Lung (tissue), 12 donors: ENCODE data around the gene ESRRB. TPM values are rescaled to one million over a fixed set of nuclear protein-coding genes. Genes with fewer than 3 reads are reported as not detected.

Experiments
- ATAC-seq: fragments of 200-7000 bp; cut with Tn5 transposase; one replicate; pipeline ENCODE4 v1.9.1; 2020; ENCODE audit warnings: moderate number of reproducible peaks; ENCODE audit not compliant: insufficient read depth, low FRiP score
- DNase-seq, 3 donors: peaks; one replicate each; pipeline ENCODE4 v3.0.0-alpha.2; 2013 to 2017
- H3K27ac ChIP-seq, 2 donors: one replicate each; pipeline ENCODE4 v1.5.1; 2013; ENCODE audit warnings: mild to moderate bottlenecking in 2 of 2, moderate library complexity in 2 of 2, control low read depth in 1 of 2, inconsistent platforms in 1 of 2, low read depth in 1 of 2, low read length in 1 of 2
- H3K27me3 ChIP-seq, 3 donors: one replicate each; pipeline ENCODE4 v1.5.1; 2013; ENCODE audit warnings: low read length in 2 of 3; ENCODE audit not compliant: control insufficient read depth in 3 of 3, insufficient read depth in 3 of 3
- H3K36me3 ChIP-seq, 4 donors: one replicate each; pipeline ENCODE4 v1.5.1; 2013; ENCODE audit warnings: low read length in 4 of 4, mild to moderate bottlenecking in 1 of 4, moderate library complexity in 1 of 4; ENCODE audit not compliant: control insufficient read depth in 4 of 4, insufficient read depth in 4 of 4
- H3K4me1 ChIP-seq, 5 donors: one replicate each; pipeline ENCODE4 v1.5.1; 2013; ENCODE audit warnings: low read length in 5 of 5, mild to moderate bottlenecking in 2 of 5, moderate library complexity in 1 of 5; ENCODE audit not compliant: control insufficient read depth in 5 of 5, insufficient read depth in 5 of 5
- H3K4me3 ChIP-seq: one replicate; pipeline ENCODE4 v1.5.1; 2013; ENCODE audit warnings: mild to moderate bottlenecking, control low read depth, moderate library complexity
- H3K9ac ChIP-seq, 2 donors: one replicate each; pipeline ENCODE4 v1.5.1; 2013; ENCODE audit warnings: low read length in 2 of 2, control low read depth in 1 of 2; ENCODE audit not compliant: insufficient read depth in 1 of 2
- H3K9me3 ChIP-seq, 4 donors: one replicate each; pipeline ENCODE4 v1.5.1; 2013; ENCODE audit warnings: low read length in 3 of 4, mild to moderate bottlenecking in 1 of 4, moderate library complexity in 1 of 4; ENCODE audit not compliant: control insufficient read depth in 4 of 4, insufficient read depth in 3 of 4
- CTCF ChIP-seq: IDR thresholded peaks from 2 replicates; pipeline ENCODE4 v1.5.1; 2012; ENCODE audit warnings: mild to moderate bottlenecking; ENCODE audit errors: control extremely low read depth, extremely low read depth
- WGBS, 2 donors: extraction: QIAGEN DNeasy Blood & Tissue Kit; methylation state at CpG; one replicate each; pipeline ENCODE4 v1.1.7; 2013; 5-methylcytosine and 5-hydroxymethylcytosine counted together
- polyA plus RNA-seq, 2 donors: library from polyadenylated mRNA; stranded (reverse); fragments of 200-250 nt; gene quantifications; one replicate each; pipeline ENCODE4 v1.2.1, GENCODE V29; 2013
- total RNA-seq, 2 donors: library from RNA; depleted of rRNA in 1 of 2; stranded (reverse); fragments of >200 nt in 1 of 2; gene quantifications; one replicate each; pipeline ENCODE4 v1.2.1, GENCODE V29; 2014 to 2021
- donor health status: control.
- donor health status: control.
- donor health status: Bipolar disorder and iron deficiency.
- donor health status: healthy.
- donor health status: DM: yes; HTN: yes; CAD: no.

ESRRB gene
- total and polyA plus RNA-seq, 4 donors: 0.02 to 0.26 (median 0.18) TPM

DNA sequence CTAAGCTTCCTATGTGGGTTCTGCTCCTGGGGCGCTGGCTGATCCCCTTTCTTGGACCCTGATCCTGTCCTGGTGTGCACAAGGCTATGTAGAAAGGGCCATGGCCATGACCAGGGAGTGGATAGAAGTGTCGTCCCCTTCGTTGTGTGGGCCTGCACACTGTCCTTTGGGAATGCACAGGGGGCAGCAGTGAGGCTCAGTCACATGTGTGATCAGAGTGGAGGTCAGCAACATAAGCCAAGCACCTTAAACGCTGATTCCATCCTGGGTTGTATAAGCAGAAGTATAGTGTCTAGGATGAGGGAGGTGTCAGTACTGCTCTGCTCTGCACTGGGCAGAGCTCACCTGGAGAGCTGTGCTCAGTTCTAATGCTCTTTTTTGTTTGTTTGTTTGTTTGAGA is 48.4 kb downstream of the ESRRB start:
- Histone ChIP-seq H3K36me3 (no peaks in the 10 kb centered on the region), H3K4me1 (peaks cover 0 to 2% (median 0%) of the 10 kb centered on the region in 5 donors), H3K9ac (no peak overlapping the region), H3K27me3 (no peaks in the 10 kb centered on the region), H3K4me3 (no peak overlapping the region), H3K27ac (no peak overlapping the region), H3K9me3 (peaks cover 0 to 5% (median 0%) of the 10 kb centered on the region in 4 donors)
- WGBS, 2 donors: 87 to 91% methylated on average over 4 of the region's 4 CpGs
- TF ChIP-seq CTCF: no peak
- DNase-seq: no peak
- ATAC-seq: no peak

DNA sequence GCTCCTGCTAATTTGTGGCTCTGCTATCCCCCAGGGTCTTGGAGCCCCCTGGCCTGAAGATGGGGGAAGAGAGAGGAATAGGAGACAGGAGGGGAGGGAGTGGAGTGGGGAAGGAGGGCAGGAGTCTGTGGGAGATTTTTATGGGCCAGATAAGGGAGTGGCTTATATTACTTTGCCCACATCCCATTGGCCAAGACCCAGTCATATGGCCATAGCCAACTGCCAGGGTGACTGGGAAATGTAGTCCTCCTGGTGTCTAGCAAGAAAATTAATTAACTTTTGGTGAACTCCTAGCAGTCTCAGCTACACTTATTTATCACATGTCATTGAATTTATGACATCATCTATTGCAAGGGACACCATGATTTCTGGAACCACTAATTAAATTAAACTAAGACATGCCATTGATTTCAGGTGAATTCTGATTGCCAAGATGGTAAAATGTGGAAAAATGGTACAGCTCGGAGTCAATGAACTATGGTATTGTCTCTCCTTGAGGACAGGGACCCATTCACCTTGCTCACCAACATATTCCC is 50.3 kb downstream of the ESRRB start:
- ATAC-seq (no peak), DNase-seq (no peak)
- WGBS, 2 donors: 92 to 93% methylated on average over 1 of the region's 1 CpG
- H3K9me3 ChIP-seq: peaks cover 0 to 5% (median 0%) of the 10 kb centered on the region in 4 donors
- H3K27me3 ChIP-seq: no peaks in the 10 kb centered on the region
- peaks cover 0 to 2% (median 0%) of the 10 kb centered on the region in 5 donors for H3K4me1 ChIP-seq
- H3K27ac ChIP-seq: no peak overlapping the region
- H3K36me3 ChIP-seq: no peaks in the 10 kb centered on the region
- H3K4me3 ChIP-seq: no peak overlapping the region
- no peak for TF ChIP-seq CTCF
- H3K9ac ChIP-seq: no peak overlapping the region

GRCh38 chr14:76428611-76429010 is 52.7 kb downstream of the ESRRB start:
- DNase-seq: no peak
- peaks cover 0 to 2% (median 0%) of the 10 kb centered on the region in 5 donors for H3K4me1 ChIP-seq
- peaks cover 0 to 5% (median 0%) of the 10 kb centered on the region in 4 donors for H3K9me3 ChIP-seq
- no peaks in the 10 kb centered on the region for H3K27me3 ChIP-seq
- TF ChIP-seq CTCF: no peak
- WGBS, 2 donors: 86 to 89% methylated on average over 7 of the region's 7 CpGs
- no peak overlapping the region for H3K27ac ChIP-seq
- ATAC-seq: no peak
- H3K9ac ChIP-seq: no peak overlapping the region
- no peak overlapping the region for H3K4me3 ChIP-seq
- H3K36me3 ChIP-seq: no peaks in the 10 kb centered on the region

DNA sequence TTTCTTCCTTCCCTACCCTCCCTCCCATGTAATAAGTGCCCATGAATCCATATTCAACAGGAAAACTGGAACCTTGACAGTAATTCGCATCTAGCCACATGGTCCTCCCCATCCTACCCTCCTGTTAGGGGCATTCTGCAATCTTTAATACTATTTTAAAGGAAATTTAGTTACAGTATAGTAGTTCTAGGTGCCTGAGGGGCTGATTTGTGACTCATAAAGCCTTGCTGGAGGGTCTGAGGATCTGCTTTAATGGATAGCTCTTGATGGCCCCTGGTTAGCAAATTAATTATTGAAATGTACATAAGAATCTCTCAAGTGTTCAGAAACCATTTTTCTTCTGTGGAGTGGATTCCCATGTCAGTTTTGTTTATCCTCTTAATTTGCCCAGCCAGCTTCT is 54.1 kb downstream of the ESRRB start:
- no peak for ATAC-seq
- H3K4me1 ChIP-seq: peaks cover 0 to 2% (median 0%) of the 10 kb centered on the region in 5 donors

More for the DNA sequence above, 54.1 kb downstream of the ESRRB start:
- WGBS, 2 donors: 69 to 82% methylated on average over 1 of the region's 1 CpG
- no peak for DNase-seq
- TF ChIP-seq CTCF: no peak
- Histone ChIP-seq H3K27ac (no peak overlapping the region), H3K36me3 (no peaks in the 10 kb centered on the region), H3K4me3 (no peak overlapping the region), H3K9me3 (peaks cover 0 to 5% (median 0%) of the 10 kb centered on the region in 4 donors), H3K27me3 (no peaks in the 10 kb centered on the region), H3K9ac (no peak overlapping the region)
